HL-60 (cell line): ENCODE results near the gene NOLC1.

Source experiments
- DNase-seq, 2 experiments: peaks; one replicate each; pipeline ENCODE4 v3.0.0-alpha.2; 2010 to 2020; ENCODE audit warnings: low read depth in 1 of 2, low spot score in 1 of 2
- H3K27ac ChIP-seq: fragments of 250-450 bp; sonication (Bioruptor Pico); replicated peaks from 2 replicates; pipeline ENCODE4 v1.5.1; 2020; ENCODE audit warnings: mild to moderate bottlenecking, moderate library complexity
- H3K27me3 ChIP-seq: fragments of 250-450 bp; sonication (Bioruptor Pico); 2 replicates; pipeline ENCODE4 v1.5.1; 2021; ENCODE audit warnings: mild to moderate bottlenecking, moderate library complexity; ENCODE audit not compliant: insufficient read depth, poor library complexity, severe bottlenecking
- H3K4me3 ChIP-seq: replicated peaks from 2 replicates; pipeline ENCODE4 v1.5.1; 2011; ENCODE audit warnings: mild to moderate bottlenecking, control low read depth, low read length; ENCODE audit not compliant: insufficient read depth
- GABPA ChIP-seq: IDR thresholded peaks from 2 replicates; pipeline ENCODE4 v1.6.1; 2012; ENCODE audit warnings: low read depth
- POLR2AphosphoS5 ChIP-seq: IDR thresholded peaks from 2 replicates; pipeline ENCODE4 v1.6.1; 2012; ENCODE audit warnings: low read depth
- SPI1 ChIP-seq: IDR thresholded peaks from 2 replicates; pipeline ENCODE4 v1.6.1; 2012; ENCODE audit warnings: low read depth, mild to moderate bottlenecking, borderline replicate concordance
- TF ChIP-seq, protein P1 (sequence below): IDR thresholded peaks from 2 replicates; pipeline ENCODE4 v1.6.1; 2012; ENCODE audit warnings: low read depth; ENCODE audit not compliant: insufficient replicate concordance
- TF ChIP-seq, protein P2 (sequence below): IDR thresholded peaks from one replicate; pipeline ENCODE4 v1.5.1; 2011; ENCODE audit warnings: low read length, control low read depth, inconsistent platforms; ENCODE audit not compliant: insufficient read depth

Gene NOLC1

DNA sequence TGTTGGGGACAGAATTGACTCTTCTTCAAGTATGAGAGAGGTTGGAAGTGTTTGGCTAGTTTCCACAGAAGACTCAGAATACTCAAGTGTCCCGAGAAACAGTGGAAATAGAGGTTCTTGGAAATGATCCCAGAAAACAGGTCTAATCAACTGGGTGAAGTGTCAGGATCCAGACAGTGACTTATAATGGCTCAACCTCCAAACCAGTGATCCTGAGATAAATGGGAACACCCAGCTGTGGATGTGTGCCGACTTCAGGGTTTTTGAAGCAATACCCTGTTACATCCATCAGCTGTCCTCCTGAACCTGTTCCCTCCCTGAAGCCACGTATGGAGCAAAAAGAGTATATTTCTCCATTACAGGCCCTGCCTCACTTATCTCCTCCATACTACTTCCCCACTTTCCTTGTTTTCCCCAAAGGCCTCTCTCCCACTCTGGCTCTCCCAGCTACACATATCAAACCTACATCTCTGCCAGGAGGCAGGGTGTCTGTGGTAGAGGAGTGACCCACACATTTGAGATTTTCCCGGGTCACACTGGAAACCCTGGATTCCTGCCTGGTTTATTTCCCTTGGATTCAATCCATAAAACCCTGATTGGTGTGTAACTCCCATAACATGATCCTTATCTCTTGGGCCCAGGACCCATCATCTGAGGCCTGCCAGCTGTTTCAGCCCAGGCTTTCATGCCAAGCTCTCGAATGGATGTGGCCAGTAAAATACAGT, 56.3 kb downstream of the NOLC1 start:
- H3K27me3 ChIP-seq: no peaks in the 10 kb centered on the region
- no peak overlapping the region for H3K4me3 ChIP-seq
- H3K27ac ChIP-seq: no peak overlapping the region
- TF ChIP-seq, protein P1, sequence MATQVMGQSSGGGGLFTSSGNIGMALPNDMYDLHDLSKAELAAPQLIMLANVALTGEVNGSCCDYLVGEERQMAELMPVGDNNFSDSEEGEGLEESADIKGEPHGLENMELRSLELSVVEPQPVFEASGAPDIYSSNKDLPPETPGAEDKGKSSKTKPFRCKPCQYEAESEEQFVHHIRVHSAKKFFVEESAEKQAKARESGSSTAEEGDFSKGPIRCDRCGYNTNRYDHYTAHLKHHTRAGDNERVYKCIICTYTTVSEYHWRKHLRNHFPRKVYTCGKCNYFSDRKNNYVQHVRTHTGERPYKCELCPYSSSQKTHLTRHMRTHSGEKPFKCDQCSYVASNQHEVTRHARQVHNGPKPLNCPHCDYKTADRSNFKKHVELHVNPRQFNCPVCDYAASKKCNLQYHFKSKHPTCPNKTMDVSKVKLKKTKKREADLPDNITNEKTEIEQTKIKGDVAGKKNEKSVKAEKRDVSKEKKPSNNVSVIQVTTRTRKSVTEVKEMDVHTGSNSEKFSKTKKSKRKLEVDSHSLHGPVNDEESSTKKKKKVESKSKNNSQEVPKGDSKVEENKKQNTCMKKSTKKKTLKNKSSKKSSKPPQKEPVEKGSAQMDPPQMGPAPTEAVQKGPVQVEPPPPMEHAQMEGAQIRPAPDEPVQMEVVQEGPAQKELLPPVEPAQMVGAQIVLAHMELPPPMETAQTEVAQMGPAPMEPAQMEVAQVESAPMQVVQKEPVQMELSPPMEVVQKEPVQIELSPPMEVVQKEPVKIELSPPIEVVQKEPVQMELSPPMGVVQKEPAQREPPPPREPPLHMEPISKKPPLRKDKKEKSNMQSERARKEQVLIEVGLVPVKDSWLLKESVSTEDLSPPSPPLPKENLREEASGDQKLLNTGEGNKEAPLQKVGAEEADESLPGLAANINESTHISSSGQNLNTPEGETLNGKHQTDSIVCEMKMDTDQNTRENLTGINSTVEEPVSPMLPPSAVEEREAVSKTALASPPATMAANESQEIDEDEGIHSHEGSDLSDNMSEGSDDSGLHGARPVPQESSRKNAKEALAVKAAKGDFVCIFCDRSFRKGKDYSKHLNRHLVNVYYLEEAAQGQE: no peak
- TF ChIP-seq GABPA (no peak), POLR2AphosphoS5 (no peak), SPI1 (no peak)
- TF ChIP-seq, protein P2, sequence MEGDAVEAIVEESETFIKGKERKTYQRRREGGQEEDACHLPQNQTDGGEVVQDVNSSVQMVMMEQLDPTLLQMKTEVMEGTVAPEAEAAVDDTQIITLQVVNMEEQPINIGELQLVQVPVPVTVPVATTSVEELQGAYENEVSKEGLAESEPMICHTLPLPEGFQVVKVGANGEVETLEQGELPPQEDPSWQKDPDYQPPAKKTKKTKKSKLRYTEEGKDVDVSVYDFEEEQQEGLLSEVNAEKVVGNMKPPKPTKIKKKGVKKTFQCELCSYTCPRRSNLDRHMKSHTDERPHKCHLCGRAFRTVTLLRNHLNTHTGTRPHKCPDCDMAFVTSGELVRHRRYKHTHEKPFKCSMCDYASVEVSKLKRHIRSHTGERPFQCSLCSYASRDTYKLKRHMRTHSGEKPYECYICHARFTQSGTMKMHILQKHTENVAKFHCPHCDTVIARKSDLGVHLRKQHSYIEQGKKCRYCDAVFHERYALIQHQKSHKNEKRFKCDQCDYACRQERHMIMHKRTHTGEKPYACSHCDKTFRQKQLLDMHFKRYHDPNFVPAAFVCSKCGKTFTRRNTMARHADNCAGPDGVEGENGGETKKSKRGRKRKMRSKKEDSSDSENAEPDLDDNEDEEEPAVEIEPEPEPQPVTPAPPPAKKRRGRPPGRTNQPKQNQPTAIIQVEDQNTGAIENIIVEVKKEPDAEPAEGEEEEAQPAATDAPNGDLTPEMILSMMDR: no peak
- no peak for DNase-seq

DNA sequence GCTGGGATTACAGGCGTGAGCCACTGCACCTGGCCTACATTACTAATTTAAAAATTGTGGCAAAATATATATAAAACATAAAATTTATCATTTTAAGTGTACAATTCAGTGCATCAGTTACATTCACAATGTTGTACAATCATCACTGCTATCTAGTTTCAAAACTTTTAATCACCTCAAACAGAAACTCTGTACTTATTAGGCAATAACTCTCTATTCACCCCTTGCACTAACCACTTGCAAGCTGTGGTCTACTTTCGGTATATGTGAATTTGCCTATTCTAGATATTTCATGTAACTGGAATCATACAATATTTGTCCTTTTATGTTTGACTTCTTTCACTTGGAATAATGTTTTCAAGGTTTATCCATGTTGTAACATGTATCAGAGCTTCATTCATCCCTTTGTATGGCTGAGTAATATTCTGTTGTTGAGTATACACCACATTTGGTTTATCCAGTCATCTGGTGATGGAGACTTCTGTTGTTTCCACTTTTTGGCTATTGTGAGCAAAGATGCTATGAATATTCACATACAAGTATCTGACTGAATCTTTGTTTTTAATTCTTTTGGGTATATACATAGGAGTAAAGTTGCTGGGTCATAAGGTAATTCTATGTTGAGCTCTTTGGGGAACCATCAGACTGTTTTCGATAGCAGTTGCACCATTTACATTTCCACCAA, 59.6 kb downstream of the NOLC1 start:
- TF ChIP-seq, protein P1: no peak
- TF ChIP-seq POLR2AphosphoS5: no peak
- no peak for TF ChIP-seq GABPA
- no peak for TF ChIP-seq SPI1
- TF ChIP-seq, protein P2: no peak

More for the DNA sequence above, 59.6 kb downstream of the NOLC1 start:
- no peak overlapping the region for H3K27ac ChIP-seq
- no peak overlapping the region for H3K4me3 ChIP-seq
- no peak for DNase-seq
- no peaks in the 10 kb centered on the region for H3K27me3 ChIP-seq
